ENCODE data around the gene FBXW4.

DNA sequence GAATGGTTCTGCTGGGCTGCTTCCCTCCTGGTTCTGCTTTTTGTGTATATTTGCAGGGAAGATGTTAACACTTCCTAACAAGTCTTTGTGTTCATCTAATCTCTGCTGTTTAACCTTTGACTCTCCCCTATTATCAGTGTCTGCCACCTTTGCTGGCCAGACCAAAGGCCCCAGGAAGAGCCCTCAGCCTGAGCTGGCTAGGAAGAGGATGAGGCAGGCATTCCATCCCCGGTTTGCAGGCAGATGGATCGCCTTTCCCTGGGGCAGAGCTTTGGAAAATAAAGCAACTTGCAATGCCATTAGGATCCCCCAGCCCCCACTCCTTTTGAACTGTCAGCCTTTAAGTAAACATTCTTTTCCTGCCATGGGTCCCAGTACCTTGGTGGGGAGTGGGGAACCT is 87.8 kb downstream of the FBXW4 start:
- TF ChIP-seq, protein P1, sequence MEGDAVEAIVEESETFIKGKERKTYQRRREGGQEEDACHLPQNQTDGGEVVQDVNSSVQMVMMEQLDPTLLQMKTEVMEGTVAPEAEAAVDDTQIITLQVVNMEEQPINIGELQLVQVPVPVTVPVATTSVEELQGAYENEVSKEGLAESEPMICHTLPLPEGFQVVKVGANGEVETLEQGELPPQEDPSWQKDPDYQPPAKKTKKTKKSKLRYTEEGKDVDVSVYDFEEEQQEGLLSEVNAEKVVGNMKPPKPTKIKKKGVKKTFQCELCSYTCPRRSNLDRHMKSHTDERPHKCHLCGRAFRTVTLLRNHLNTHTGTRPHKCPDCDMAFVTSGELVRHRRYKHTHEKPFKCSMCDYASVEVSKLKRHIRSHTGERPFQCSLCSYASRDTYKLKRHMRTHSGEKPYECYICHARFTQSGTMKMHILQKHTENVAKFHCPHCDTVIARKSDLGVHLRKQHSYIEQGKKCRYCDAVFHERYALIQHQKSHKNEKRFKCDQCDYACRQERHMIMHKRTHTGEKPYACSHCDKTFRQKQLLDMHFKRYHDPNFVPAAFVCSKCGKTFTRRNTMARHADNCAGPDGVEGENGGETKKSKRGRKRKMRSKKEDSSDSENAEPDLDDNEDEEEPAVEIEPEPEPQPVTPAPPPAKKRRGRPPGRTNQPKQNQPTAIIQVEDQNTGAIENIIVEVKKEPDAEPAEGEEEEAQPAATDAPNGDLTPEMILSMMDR (conservative IDR thresholded peaks at IDR 0.05; ENCODE audit: low read length): no peak
- no peak for TF ChIP-seq EZH2phosphoT487 (IDR thresholded peaks at IDR 0.05; ENCODE audit: borderline replicate concordance, low read depth, low read length)
